Measurements from ENCODE around the gene VANGL2. TPM values are rescaled to one million over a fixed set of nuclear protein-coding genes. Genes with fewer than 3 reads are reported as not detected.

Gene VANGL2
- under 0.01 and 0.05 TPM in 2 replicates for total RNA-seq

DNA sequence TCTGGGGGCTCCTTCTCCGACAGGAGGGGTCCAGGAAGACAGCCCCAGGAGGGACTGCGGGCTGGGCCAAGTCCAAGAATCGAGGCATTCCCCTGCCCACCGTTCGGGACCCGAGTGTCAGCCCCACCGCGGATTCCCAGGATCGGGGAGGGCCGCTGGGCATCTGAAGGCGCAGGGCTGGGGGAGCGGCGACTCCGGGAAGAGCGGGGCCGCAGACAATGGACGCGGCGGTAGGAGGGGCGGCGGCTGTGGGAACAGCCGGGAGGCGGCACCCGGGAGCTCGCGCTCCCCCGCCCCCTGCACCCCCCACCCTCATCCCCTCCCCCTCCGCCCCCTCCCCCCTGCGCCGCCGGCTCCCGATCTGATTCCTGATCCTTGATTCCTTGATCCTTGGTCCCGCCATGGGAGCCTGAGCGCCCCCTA lies at the start of gene VANGL2:
Gene VANGL2, plus strand, starts transcription at position 342 of the 423 bp plus-strand sequence. CDS start 15,274 bp downstream, outside the sequence.
- DNase-seq: peak; percentile 47

DNA sequence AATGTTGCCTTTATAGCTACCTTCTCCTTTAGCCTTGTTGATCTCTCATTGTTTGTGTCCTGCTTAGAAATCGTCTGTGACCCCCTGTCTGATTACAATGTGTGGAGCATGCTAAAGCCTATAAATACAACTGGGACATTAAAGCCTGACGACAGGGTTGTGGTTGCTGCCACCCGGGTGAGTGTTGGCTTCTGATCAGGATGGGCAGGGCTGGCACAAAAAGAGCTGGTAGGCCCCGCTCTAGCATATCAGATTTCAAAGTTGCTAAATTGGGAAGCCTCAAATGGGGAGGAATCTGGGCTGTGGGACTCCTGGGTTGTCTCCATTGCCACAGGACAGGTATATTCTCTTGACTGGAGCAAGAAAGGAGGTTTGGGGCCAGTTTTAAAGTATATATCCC lies 48.7 kb upstream of the VANGL2 start:
- DNase-seq: no peak

DNA sequence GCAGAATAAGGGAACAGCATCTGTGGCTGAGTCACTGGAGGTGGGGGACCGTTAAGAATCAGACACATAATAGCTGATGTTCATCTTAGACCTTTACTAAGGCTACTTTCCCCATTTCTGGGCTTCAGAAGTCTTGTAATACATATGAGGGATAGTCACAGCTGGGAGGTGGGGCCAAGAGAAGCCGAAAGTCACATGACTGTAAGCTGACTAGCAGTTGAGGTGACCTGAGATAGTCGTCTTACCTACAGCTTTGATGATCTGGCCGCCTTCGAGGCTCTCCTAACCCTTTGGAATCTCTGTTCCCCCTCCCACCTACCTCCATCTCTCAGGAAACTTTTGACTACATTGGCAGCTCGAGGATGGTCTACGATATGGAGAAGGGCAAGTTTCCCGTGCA lies 47.8 kb upstream of the VANGL2 start:
- no peak for DNase-seq

DNA sequence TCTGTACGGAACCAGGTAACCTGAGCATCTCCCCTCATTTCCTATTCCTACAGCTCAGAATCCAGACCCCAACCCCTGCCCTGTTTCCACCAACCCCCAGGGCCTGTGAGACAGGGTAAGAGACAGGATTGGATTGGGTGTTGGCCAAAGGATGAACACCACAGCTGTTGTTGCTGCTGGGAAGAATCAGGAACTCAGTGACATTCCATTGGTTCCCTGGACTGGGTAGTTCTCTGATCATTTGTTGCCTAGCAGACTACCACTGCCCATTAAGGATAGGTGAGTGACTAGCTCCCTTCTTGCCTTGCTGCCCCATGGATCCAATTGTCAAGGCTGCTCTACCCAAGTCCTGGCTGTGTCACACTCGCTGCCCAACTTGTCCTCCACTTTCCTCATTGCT lies 47.1 kb upstream of the VANGL2 start:
- DNase-seq: peak; percentile 13

DNA sequence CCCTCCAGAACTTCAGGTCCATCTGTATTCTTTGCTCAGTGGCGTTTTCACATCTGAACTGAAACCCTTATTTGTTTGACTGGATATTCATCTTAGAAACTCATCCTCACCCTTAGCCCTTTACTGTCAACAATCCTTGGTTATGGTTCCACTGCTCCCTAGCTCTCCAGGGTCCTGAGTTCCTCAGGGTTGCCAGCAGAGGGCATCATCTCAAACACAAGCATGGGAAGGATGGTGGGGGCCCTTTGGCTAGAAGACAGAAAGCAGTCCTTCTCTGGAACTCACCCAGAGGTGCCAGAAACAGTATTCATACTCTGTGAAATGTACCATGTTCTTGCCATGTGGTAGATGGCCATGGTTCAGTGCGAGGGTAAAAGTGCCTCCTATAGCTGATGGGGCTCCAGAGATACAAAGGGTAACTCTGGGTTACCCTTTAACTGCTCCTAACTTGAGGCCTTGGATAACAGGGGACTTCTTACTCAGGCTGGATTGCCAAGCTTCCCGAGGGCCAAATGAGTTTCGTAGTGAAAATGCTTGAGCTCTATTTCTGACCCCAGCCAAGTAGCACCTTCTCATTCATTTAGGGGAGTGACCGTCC lies 45.9 kb upstream of the VANGL2 start:
- peak; percentile 58 for DNase-seq

DNA sequence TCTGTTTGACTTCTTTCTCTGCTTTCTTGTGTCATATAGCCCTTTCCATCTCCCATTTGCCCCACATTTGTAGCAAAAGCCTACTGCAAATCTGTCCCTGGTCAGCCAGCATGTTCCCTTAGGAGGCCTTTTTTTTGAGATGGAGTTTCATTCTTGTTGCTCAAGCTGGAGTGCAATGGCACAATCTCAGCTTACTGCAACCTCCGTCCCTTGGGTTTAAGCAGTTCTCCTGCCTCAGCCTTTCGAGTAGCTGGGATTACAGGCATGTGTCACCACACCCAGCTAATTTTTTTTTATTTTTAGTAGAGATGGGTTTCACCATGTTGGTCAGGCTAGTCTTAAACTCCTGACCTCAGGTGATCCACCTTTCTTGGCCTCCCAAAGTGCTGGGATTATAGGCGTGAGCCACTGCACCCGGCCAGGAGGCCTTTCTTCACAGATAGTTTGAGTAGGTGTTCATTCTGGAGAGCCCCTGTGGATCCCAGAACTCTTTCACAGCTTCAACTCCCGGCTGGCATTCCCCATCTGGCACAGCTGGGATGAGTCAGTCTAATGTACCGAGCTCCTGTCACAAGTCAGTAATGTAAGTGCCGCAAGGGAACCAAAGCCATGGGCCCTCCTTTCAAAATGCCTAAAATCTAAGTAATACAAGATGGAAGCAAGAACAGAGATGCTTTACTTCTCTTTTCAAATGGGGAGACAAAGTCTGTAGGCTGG lies 42.9 kb upstream of the VANGL2 start:
- DNase-seq: no peak

DNA sequence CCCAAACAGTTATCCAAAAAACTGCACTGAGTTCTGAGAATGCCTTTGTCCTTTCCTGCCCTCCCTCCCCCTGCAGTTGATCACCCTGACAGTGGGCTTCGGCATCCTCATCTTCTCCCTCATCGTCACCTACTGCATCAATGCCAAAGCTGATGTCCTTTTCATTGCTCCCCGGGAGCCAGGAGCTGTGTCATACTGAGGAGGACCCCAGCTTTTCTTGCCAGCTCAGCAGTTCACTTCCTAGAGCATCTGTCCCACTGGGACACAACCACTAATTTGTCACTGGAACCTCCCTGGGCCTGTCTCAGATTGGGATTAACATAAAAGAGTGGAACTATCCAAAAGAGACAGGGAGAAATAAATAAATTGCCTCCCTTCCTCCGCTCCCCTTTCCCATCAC lies 42.3 kb upstream of the VANGL2 start:
- no peak for DNase-seq

DNA sequence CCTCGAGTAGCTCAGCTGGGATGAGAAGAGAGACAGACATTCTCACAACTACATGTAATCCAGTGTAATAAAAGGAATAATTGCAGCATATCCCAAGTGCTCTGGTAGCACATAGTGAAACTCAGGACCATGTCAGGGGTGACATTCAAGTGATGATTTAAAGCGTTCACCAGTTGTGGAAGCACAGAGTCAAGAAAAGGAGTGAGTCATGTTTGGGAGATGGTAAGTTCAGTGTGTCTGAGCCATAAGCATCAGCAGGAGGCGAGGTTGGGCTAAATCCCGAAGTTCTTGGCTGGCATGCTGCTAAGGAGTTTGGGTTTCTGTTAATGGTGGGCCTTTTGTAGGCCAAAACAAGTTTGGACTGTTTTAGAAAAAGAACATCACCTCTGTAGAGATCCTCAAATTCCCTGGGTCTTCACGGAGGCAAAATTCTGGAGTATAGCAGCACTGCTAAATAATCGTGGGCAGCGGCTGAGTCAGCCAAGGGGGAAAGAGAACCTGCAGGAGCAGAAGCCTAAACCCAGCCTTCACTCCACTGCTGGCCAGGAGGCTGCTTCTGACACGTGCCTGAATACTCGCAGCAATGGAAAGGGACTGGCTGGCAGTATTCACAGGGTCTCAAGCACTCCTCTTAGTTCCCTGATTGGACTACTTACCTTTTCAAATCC lies 40.7 kb upstream of the VANGL2 start:
- DNase-seq: no peak

DNA sequence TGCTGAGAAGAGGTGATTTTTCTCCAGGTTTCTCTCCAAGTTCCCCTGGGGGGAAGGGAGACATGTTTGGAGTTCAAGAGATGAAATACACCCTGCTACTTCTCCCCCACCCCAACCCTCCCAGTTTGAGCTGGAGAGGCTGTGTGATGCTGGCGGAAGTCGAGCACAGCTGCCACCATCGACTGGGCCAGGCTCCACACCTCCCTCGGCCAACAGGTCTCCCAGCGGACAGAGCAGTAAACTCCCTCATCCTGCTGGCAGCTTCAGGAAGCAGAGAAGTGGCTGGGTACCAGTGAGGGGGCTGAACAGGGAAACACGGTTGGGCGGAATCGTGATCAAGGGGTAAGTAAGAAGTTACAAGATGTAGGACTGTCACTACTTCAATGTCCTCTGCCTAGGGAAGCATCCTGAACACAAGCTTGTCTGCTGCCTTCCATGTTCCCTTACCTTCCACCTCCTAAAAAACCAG lies 40.1 kb upstream of the VANGL2 start:
- DNase-seq: no peak

DNA sequence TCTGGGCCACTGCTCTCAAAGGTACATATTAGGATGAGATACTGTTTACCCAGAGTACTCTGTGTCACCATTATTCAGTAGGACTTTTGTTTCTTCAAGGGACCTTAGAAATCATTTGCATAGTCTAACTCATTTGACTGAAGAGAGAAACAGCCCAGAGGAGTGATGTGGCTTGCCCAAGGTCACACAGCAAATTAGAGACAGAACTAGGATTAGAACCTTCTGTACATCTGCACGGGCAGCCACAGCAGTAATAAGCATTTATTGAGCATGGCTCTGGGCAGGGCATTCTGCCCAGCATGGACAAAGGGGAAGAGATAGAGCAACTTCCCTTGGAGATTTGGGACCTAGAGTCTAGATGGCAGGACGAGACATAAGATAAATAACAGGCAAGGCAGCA lies 39.2 kb upstream of the VANGL2 start:
- DNase-seq: no peak

DNA sequence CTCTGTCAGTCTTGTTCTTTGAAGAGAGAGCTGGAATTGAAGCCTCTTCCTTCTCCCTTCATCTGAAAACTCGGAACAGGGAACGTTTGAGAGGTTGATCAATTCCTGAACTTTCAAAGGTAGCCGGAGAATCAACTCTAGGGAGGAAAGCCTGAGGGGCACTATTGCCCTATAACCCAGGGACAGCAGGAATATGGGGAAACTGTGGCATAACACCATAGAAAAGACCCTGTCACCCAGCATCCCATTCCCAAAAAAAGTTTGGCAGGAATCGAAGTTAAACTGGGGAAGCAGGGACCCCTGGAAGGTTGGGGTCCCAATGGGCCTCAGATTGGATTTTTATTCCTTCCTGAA lies 38.6 kb upstream of the VANGL2 start:
- DNase-seq: no peak

DNA sequence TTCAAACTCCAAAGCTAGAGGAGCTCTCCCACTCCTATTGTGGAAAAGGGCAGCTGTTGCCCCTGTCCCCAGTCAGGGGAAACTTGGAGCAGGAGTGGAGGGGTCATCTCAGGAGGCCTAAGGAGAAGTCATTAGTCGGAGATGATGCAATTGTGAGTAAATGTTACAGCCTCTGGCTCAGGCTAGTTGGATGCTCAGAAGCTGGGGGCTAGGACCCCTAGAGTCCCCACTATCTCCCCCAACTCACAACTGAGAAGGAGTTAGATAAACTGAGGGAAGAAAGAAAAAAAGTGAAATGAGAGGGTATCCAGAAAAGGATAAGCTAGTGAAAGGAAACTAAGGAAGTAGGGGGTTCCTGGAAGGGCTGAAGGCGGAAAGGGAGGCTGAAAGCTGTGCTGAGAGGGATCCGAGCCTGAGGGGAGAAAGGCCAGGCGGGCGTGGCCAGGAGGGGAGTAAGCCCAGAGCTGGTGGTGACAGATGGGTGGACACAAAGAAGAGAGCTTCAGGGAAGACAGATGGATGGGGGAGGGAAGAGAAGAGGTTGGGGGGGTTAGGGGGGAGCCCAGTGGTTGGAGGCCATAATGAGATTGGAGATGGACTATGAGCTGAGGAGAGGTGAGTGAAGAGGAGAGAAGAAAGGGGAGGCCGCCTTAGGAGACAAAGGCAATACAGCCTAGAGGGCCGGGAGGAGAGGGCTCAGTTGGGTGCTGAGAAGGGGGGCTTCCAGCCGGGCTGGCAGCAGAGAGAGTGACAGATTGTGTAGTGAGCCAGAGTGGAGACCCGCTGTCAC lies 38.0 kb upstream of the VANGL2 start:
- DNase-seq: no peak

DNA sequence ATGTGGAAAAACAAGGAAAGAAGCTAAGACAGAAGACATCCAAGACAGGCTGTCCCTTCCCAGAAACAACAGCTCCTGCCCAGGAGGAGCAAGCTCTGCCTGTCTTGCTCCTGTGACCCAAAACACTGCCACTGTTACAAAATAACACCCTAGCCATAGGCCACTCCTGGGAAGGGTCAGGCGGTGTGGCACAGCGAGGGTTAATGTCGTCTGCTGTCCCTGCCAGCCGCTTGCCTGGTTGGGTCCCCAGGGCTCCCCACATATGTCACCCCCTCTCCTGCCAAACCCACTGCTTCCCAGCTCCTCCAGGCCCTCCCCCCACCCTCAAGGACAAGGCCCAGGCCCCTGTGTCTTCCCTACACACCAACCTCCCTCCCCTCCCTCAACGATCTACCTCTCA lies 37.4 kb upstream of the VANGL2 start:
- no peak for DNase-seq

DNA sequence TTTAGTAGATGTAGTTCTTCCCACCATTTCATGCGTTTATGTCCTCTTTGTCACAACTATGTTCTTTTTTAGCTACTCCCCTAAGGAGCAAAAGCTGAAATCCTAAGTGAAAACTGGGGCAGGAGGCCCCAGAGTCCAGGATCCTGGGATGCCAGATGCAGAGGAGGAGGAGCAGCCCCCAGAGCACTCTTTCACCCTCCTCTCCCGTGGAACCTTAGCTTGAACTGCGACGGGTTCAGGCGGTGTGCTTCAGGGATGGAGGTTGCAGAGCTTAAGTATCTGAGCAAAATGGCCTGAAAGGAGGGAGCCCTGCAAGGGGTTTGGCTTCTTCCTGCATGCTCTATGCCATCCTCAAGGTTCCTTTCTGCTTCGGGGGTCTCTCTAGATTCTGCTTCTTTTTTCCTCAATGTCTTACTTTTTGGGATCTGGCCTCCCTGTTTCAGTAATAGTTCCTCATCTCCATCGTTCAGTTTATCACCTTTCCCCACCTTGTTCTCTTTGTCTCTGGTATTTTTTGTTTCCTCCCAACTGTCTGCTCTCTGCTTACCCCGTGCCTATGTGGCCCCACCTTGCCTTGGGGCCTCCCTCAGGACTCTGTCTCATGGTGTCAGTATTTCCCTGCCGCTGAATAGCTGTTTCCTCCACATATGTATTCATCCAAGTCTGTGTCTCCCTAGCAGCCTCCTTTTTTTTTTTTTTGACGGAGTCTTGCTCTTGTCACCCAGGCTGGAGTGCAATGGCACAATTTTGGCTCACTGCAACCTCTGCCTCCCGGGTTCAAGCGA lies 36.2 kb upstream of the VANGL2 start:
- no peak for DNase-seq

DNA sequence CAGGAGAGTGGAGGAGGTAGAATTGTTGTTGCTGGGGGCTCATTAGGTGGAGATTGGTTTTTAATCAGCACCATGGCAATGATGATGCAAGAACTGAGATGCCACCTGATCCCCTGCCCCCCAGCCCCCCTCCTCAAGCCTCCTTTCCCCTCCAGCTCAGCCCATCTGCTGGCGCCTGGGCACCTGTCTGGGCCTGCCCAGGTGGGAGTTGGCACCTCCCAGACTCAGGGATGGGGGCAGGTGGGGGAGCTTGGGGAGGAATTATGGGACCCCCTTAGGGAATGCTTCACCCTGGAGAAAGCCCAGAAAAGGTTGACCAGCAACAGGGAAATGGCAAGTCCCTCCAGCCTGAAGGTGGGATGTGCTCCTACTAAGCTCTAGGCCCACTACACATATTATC lies 35.0 kb upstream of the VANGL2 start:
- no peak for DNase-seq

DNA sequence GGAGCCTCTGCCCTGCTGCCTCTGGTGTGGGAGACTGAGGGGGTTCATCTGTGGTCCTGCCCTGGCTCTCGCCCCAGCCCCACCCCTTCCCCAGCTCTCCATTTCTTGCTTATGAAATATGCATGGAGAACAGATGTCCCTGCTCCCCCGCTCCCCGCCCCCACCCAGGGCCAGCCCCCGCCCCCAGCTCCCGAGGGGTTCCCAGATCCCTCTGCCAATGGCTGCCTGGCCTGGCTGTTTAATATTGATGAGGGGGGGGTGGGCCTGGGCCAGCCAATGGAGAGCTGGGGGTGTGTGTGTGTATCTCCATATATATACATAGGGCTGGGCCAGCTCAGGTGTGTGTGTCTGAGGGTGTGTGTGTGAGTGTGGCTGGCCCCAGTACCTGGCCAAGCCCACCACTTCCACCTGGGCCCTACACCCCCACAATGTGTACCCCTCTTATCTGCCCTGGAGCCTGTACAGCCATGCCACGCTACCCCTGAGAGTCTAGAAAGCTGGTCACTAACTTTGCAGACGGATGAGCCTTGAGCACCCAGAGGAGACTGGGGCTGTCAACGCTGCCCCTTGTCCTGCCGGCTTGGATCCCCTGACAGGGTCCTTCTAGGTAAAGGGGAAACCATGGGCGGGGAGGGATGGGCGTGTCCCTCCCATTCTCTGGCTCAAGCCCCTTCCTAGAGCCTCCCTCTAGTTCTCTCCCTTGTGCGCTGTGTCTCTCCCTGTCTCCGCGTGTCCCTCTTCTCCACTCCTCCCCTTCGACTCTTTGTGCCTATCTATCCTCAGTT lies 33.4 kb upstream of the VANGL2 start, which contains the start of gene NHLH1:
Gene NHLH1, plus strand, starts transcription at position 341 of the 785 bp plus-strand sequence. CDS start 3,661 bp downstream, outside the sequence.
- DNase-seq: no peak

DNA sequence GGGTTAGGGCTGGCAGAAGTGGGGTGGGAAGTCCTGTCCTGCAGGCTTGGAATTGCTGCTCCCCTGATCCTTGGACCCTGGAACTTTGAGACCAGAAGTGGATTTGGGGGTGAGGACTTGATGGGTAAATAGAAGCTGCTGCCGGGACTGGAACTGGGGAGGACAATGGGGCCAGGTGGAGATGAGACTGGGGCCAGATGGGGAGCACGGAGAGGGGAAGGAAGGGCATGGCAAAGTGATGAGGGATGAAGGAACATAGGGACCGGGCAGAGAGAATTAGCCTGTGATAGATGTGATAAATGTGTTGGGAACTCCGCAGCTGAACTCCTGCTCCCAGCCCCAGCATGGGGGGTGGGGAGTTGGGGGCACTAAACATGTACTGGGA lies 32.9 kb upstream of the VANGL2 start:
- no peak for DNase-seq

DNA sequence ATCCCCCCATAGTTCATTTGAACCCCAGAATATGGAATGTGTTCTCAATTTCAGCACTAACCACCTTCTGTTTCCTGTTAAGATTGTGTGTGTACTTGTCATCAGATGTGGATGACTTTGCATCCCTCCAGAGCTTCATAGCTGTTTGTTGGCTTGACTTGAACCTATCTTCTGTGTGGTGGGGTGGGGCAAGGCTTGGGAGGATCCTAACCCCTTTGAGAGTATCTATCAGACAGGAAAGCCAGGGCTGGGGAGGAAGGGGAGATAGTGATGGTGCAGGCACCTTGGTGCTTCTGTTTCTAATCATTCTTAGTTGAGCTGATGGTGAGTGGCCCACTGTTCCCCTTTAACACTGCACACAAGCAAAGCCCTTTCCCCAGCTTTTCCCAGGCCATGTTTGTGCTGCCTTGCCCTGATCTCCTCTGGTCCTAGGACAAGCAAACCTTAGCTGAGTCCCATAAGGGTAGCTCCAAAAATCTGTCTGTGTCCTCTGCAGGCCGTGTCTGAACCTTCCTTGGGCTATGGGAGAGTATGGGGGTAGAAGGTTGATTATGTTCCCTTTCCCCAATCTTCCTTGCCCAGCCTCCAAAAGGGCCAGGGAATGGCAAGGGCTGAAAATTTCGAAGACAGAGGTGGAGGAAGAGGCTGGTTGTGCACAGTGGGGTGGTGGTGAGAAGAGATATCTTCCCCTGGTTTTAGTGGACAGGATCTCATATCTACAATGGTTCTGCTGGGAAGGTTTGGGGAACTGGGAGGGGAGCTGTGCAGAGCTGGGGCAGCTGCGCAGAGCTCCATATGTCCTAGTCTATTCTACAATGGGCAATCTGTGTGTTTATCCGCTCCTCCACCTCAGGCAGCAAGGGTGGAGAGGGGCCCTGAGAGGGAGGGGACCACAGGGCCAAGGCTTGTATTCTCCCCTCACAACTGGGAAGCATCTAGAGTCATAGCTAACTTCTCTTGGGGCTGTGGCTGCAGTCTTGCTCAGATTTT lies 32.1 kb upstream of the VANGL2 start:
- DNase-seq: no peak

DNA sequence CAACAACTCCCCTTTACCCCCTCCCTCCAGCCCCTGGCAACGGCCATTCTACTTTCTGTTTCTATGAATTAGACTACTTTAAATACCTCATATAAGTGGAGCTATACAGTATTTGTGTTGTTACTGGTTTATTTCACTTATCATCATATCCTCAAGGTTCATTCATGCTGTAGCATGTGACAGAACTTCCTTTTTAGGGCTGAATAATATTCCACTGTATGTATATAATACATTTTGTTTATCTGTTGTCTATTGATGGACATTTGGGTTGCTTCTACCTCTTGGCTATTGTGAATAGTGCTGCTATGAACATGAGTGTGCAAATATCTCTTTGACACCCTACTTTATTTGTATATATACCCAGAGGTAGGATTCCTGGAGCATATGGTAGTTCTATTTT lies 31.3 kb upstream of the VANGL2 start:
- no peak for DNase-seq
